Transverse colon (tissue), 3 donors: ENCODE data around the gene GRIK4.

Source experiments
- POLR2A ChIP-seq: fragments of 450-650 bp; IDR thresholded peaks from one replicate; pipeline ENCODE4 v1.6.1; 2016; ENCODE audit warnings: antibody characterized with exemption, mild to moderate bottlenecking, moderate library complexity
- TF ChIP-seq, protein P1 (sequence below), 5 experiments: fragments of 200-600 bp in 3 of 5; fragments of 450-650 bp in 2 of 5; sonication (generic) in 3 of 5; IDR thresholded peaks; 1 replicate in 2 of 5; 2 replicates in 3 of 5; pipeline ENCODE4 v1.5.1; 2016 to 2017; ENCODE audit warnings: antibody characterized with exemption in 5 of 5, inconsistent platforms in 3 of 5, mild to moderate bottlenecking in 2 of 5, moderate library complexity in 1 of 5

DNA sequence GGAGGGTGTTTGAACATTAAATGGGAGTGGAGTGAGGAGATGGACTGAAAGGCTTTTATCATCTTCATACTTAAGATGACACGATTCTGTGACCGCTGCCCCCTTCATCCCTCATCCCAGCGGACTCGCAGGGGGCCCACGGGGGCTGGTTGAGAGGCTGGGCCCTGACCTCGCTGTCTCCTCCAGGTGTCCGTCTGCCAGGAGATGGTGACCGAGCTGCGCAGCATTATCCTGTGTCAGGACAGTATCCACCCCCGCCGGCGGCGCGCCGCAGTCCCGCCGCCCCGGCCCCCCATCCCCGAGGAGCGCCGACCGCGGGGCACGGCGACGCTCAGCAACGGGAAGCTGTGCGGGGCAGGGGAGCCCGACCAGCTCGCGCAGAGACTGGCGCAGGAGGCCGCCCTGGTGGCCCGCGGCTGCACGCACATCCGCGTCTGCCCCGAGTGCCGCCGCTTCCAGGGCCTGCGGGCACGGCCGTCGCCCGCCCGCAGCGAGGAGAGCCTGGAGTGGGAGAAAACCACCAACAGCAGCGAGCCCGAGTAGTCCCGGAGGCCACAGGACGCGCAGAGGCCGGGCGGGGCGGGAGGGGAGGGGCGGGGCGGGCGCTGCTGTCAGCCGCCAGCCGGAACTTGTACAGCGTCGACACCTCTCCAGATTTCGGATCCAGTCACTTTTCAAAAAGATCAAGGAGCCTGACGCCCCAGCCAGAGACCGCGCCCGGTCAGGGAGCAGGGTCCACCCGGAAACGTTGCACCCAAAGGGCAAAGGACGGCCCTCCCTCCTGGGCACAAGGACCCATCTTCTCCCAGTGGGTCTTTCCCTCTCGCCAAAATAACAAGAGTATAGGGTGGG lies 474.4 kb downstream of the GRIK4 start:
- TF ChIP-seq, protein P1, sequence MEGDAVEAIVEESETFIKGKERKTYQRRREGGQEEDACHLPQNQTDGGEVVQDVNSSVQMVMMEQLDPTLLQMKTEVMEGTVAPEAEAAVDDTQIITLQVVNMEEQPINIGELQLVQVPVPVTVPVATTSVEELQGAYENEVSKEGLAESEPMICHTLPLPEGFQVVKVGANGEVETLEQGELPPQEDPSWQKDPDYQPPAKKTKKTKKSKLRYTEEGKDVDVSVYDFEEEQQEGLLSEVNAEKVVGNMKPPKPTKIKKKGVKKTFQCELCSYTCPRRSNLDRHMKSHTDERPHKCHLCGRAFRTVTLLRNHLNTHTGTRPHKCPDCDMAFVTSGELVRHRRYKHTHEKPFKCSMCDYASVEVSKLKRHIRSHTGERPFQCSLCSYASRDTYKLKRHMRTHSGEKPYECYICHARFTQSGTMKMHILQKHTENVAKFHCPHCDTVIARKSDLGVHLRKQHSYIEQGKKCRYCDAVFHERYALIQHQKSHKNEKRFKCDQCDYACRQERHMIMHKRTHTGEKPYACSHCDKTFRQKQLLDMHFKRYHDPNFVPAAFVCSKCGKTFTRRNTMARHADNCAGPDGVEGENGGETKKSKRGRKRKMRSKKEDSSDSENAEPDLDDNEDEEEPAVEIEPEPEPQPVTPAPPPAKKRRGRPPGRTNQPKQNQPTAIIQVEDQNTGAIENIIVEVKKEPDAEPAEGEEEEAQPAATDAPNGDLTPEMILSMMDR (IDR thresholded peaks at IDR 0.05) = peak in 3 of 5 experiments; percentile 12 to 40 (median 16)
- no peak for TF ChIP-seq POLR2A
